Adipocyte (in vitro differentiated cells): ENCODE measurements around the gene TF.
"Not testable (repeated sequence)": the region's sequence is repeated elsewhere in the genome, so short reads cannot be mapped to it uniquely, and the experiment has no call there.

Experiments
- DNase-seq: peaks from one replicate; pipeline ENCODE4 v3.0.0-alpha.2; 2015; ENCODE audit warnings: low read depth
- H3K27me3 ChIP-seq: replicated peaks from 2 replicates; pipeline ENCODE4 v1.7.0; 2013; ENCODE audit warnings: mild to moderate bottlenecking, low read length, moderate library complexity; ENCODE audit not compliant: control insufficient read depth, insufficient read depth
- H3K36me3 ChIP-seq: 2 replicates; pipeline ENCODE4 v1.7.0; 2013; ENCODE audit warnings: low read length, mild to moderate bottlenecking, moderate library complexity; ENCODE audit not compliant: control insufficient read depth, insufficient read depth, severe bottlenecking
- H3K4me1 ChIP-seq: 2 replicates; pipeline ENCODE4 v1.7.0; 2013; ENCODE audit warnings: mild to moderate bottlenecking, low read length, moderate library complexity; ENCODE audit not compliant: control insufficient read depth, insufficient read depth
- H3K4me3 ChIP-seq: 2 replicates; pipeline ENCODE4 v1.7.0; 2013; ENCODE audit warnings: mild to moderate bottlenecking, low read length, moderate library complexity
- H3K9ac ChIP-seq: 2 replicates; pipeline ENCODE4 v1.7.0; 2013; ENCODE audit warnings: mild to moderate bottlenecking, low read length, moderate library complexity
- H3K9me3 ChIP-seq: 2 replicates; pipeline ENCODE4 v1.7.0; 2013; ENCODE audit warnings: mild to moderate bottlenecking, low read length, moderate library complexity; ENCODE audit not compliant: control insufficient read depth

The TF gene

GRCh38 chr3:133775309-133775708, 29.1 kb downstream of the TF start:
- peaks cover 7% of the 10 kb centered on the region for H3K27me3 ChIP-seq
- no peaks in the 10 kb centered on the region for H3K4me1 ChIP-seq
- no peaks in the 10 kb centered on the region for H3K9me3 ChIP-seq
- no peak overlapping the region for H3K9ac ChIP-seq
- DNase-seq = no peak
- peaks cover 38% of the 10 kb centered on the region for H3K36me3 ChIP-seq
- H3K4me3 ChIP-seq = no peak overlapping the region

- DNase-seq = no peak
- Histone ChIP-seq H3K9me3 (no peaks in the 10 kb centered on the region), H3K36me3 (peaks cover 32% of the 10 kb centered on the region), H3K4me3 (no peak overlapping the region), H3K27me3 (peaks cover 7% of the 10 kb centered on the region), H3K9ac (no peak overlapping the region), H3K4me1 (no peaks in the 10 kb centered on the region)
Observed at GRCh38 chr3:133775835-133776234, 29.6 kb downstream of the TF start.

- H3K4me3 ChIP-seq = no peak overlapping the region
- peaks cover 7% of the 10 kb centered on the region for H3K27me3 ChIP-seq
- no peaks in the 10 kb centered on the region for H3K4me1 ChIP-seq
- no peak overlapping the region for H3K9ac ChIP-seq
- peaks cover 28% of the 10 kb centered on the region for H3K36me3 ChIP-seq
- H3K9me3 ChIP-seq = no peaks in the 10 kb centered on the region
- no peak for DNase-seq
Observed at GRCh38 chr3:133776794-133777438, 30.7 kb downstream of the TF start.

- no peak overlapping the region for H3K9ac ChIP-seq
- H3K36me3 ChIP-seq = peaks cover 28% of the 10 kb centered on the region
- DNase-seq = no peak
- H3K9me3 ChIP-seq = no peaks in the 10 kb centered on the region
- peaks cover 7% of the 10 kb centered on the region for H3K27me3 ChIP-seq
- no peak overlapping the region for H3K4me3 ChIP-seq
- H3K4me1 ChIP-seq = no peaks in the 10 kb centered on the region
Observed at GRCh38 chr3:133777807-133778568, 31.8 kb downstream of the TF start.

GRCh38 chr3:133779626-133780203, 33.5 kb downstream of the TF start:
- H3K27me3 ChIP-seq = peaks cover 7% of the 10 kb centered on the region
- H3K36me3 ChIP-seq = peaks cover 28% of the 10 kb centered on the region
- DNase-seq = no peak
- no peaks in the 10 kb centered on the region for H3K4me1 ChIP-seq
- no peaks in the 10 kb centered on the region for H3K9me3 ChIP-seq
- no peak overlapping the region for H3K4me3 ChIP-seq
- no peak overlapping the region for H3K9ac ChIP-seq

GRCh38 chr3:133780756-133781155, 34.6 kb downstream of the TF start:
- H3K9ac ChIP-seq, H3K9me3 ChIP-seq, DNase-seq, H3K27me3 ChIP-seq, H3K4me3 ChIP-seq, H3K4me1 ChIP-seq: not testable (repeated sequence)
- peaks cover 19% of the 10 kb centered on the region for H3K36me3 ChIP-seq

GRCh38 chr3:133781570-133781969, 35.4 kb downstream of the TF start:
- no peak for DNase-seq
- no peak overlapping the region for H3K9ac ChIP-seq
- no peaks in the 10 kb centered on the region for H3K9me3 ChIP-seq
- no peak overlapping the region for H3K4me3 ChIP-seq
- peaks cover 7% of the 10 kb centered on the region for H3K27me3 ChIP-seq
- H3K4me1 ChIP-seq = no peaks in the 10 kb centered on the region
- peaks cover 16% of the 10 kb centered on the region for H3K36me3 ChIP-seq

- no peak overlapping the region for H3K4me3 ChIP-seq
- H3K27me3 ChIP-seq = peaks cover 7% of the 10 kb centered on the region
- H3K9ac ChIP-seq = no peak overlapping the region
- peaks cover 12% of the 10 kb centered on the region for H3K36me3 ChIP-seq
- no peaks in the 10 kb centered on the region for H3K9me3 ChIP-seq
- H3K4me1 ChIP-seq = no peaks in the 10 kb centered on the region
- no peak for DNase-seq
Observed at GRCh38 chr3:133782454-133782853, 36.3 kb downstream of the TF start.

- Histone ChIP-seq H3K9ac (no peak overlapping the region), H3K9me3 (no peaks in the 10 kb centered on the region), H3K4me3 (no peak overlapping the region), H3K27me3 (peaks cover 6% of the 10 kb centered on the region), H3K36me3 (peaks cover 1% of the 10 kb centered on the region), H3K4me1 (no peaks in the 10 kb centered on the region)
- DNase-seq = no peak
Observed at GRCh38 chr3:133783762-133784161, 37.6 kb downstream of the TF start.

GRCh38 chr3:133788024-133788423, 41.8 kb downstream of the TF start:
- Histone ChIP-seq H3K4me1 (no peaks in the 10 kb centered on the region), H3K9ac (no peak overlapping the region), H3K4me3 (no peak overlapping the region), H3K9me3 (peaks cover 18% of the 10 kb centered on the region), H3K36me3 (no peaks in the 10 kb centered on the region), H3K27me3 (no peaks in the 10 kb centered on the region)
- DNase-seq = no peak

- no peaks in the 10 kb centered on the region for H3K4me1 ChIP-seq
- H3K9ac ChIP-seq = no peak overlapping the region
- peak; percentile 5 for DNase-seq
- H3K9me3 ChIP-seq = peaks cover 18% of the 10 kb centered on the region
- no peaks in the 10 kb centered on the region for H3K27me3 ChIP-seq
- H3K36me3 ChIP-seq = no peaks in the 10 kb centered on the region
- H3K4me3 ChIP-seq = no peak overlapping the region
Observed at GRCh38 chr3:133792171-133792763, 46.1 kb downstream of the TF start.
